ENCODE data around the gene CFDP1.

- TF ChIP-seq ZNF121 (tag by site-specific recombination; IDR thresholded peaks at IDR 0.05), result no peak
- no peak for TF ChIP-seq ZNF624 (tag by site-specific recombination; IDR thresholded peaks at IDR 0.05)
- no peak for TF ChIP-seq ZBTB1 (tag by site-specific recombination; IDR thresholded peaks at IDR 0.05)
- no peak for TF ChIP-seq ZNF175 (tag by site-specific recombination; IDR thresholded peaks at IDR 0.05)
- no peak for TF ChIP-seq HOXA7 (CRISPR knock-in tag; IDR thresholded peaks at IDR 0.05; ENCODE audit: borderline replicate concordance)
- TF ChIP-seq ZBTB7A (tag by site-specific recombination; IDR thresholded peaks at IDR 0.05; ENCODE audit: low read depth), result no peak
- TF ChIP-seq CTCF (tag by site-specific recombination; IDR thresholded peaks at IDR 0.05), result no peak
Observed at GRCh38 chr16:75362846-75363245, 70.5 kb downstream of the CFDP1 start.
